ENCODE data around the gene LRRK2.

Gene LRRK2

GRCh38 chr12:40313928-40314327 is 89.1 kb downstream of the LRRK2 start:
- no peak overlapping the region for H3K4me3 ChIP-seq (ENCODE audit: low read depth, low read length)
- no peak for TF ChIP-seq CTCF (IDR thresholded peaks at IDR 0.05; ENCODE audit: low read depth, low read length)

GRCh38 chr12:40314927-40315326 is 90.1 kb downstream of the LRRK2 start:
- H3K4me3 ChIP-seq (ENCODE audit: low read depth, low read length): no peak overlapping the region
- no peak for TF ChIP-seq CTCF (IDR thresholded peaks at IDR 0.05; ENCODE audit: low read depth, low read length)

- no peak overlapping the region for H3K4me3 ChIP-seq (ENCODE audit: low read depth, low read length)
- TF ChIP-seq CTCF (IDR thresholded peaks at IDR 0.05; ENCODE audit: low read depth, low read length): no peak
Observed at GRCh38 chr12:40315375-40315774, 90.6 kb downstream of the LRRK2 start.

- no peak overlapping the region for H3K4me3 ChIP-seq (ENCODE audit: low read depth, low read length)
Observed at GRCh38 chr12:40324261-40324660, 99.5 kb downstream of the LRRK2 start.

GRCh38 chr12:40325349-40325960 is 100.7 kb downstream of the LRRK2 start:
- H3K4me3 ChIP-seq (ENCODE audit: low read depth, low read length): no peak overlapping the region
- TF ChIP-seq CTCF (IDR thresholded peaks at IDR 0.05; ENCODE audit: low read depth, low read length): peak; percentile 43; the same call in 1 of the 2 replicates

More at GRCh38 chr12:40324261-40324660, 99.5 kb downstream of the LRRK2 start:
- no peak for TF ChIP-seq CTCF (IDR thresholded peaks at IDR 0.05; ENCODE audit: low read depth, low read length)

- TF ChIP-seq CTCF (IDR thresholded peaks at IDR 0.05; ENCODE audit: low read depth, low read length): no peak
- no peak overlapping the region for H3K4me3 ChIP-seq (ENCODE audit: low read depth, low read length)
Observed at GRCh38 chr12:40327535-40327934, 102.7 kb downstream of the LRRK2 start.

- no peak for TF ChIP-seq CTCF (IDR thresholded peaks at IDR 0.05; ENCODE audit: low read depth, low read length)
- H3K4me3 ChIP-seq (ENCODE audit: low read depth, low read length): no peak overlapping the region
Observed at GRCh38 chr12:40330180-40330579, 105.4 kb downstream of the LRRK2 start.
